ENCODE measurements around the gene SFT2D3. TPM values are rescaled to one million over a fixed set of nuclear protein-coding genes. Genes with fewer than 3 reads are reported as not detected.
A peak's percentile ranks its signal among the peaks of the same experiment; 100 is the strongest.

The SFT2D3 gene
- total RNA-seq, 2 donors from 2014 or later = 5.5 to 10.1 TPM

DNA sequence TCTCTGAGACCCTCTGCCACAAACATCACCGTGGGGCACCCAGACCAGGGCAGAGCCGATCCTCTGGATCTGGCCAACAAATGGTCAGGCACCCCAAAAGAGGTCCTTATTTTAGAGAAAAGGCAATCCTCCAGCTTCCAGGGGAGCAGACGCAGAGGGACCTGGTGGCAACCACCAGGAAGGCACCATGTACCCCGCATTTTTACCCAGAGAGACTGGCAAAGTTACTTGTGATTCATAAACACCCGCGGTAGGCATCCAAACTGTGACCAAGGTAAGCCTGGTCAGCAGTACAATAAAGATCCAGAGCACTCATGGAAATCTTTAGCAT lies 36.4 kb upstream of the SFT2D3 start:
- Histone ChIP-seq H3K36me3 (ENCODE audit: control insufficient read depth, insufficient read depth, low read length) (peaks cover 5% of the 10 kb centered on the region), H3K27me3 (ENCODE audit: control insufficient read depth, insufficient read depth, low read length, poor library complexity, severe bottlenecking) (peaks cover 17% of the 10 kb centered on the region), H3K9me3 (ENCODE audit: control insufficient read depth, low read length) (peaks cover 6% of the 10 kb centered on the region), H3K4me3 (ENCODE audit: low read length) (no peak overlapping the region), H3K9ac (ENCODE audit: extremely low read depth, low read length, poor library complexity, severe bottlenecking) (no peak overlapping the region), H3K4me1 (ENCODE audit: control insufficient read depth, insufficient read depth, low read length) (peaks cover 6% of the 10 kb centered on the region), H3K27ac (ENCODE audit: low read depth, low read length) (no peak overlapping the region)
- H3K27me3 Mint-ChIP-seq (ENCODE audit: insufficient read depth) = peaks cover 43% of the 10 kb centered on the region
- no peak overlapping the region for H3K27ac Mint-ChIP-seq
- peaks cover 4% of the 10 kb centered on the region for H3K9me3 Mint-ChIP-seq
- no peak for TF ChIP-seq CTCF (conservative IDR thresholded peaks at IDR 0.05)
- DNase-seq = no peak
- WGBS, 2 experiments (ENCODE audit: insufficient coverage in 1 of 2, insufficient read length in 1 of 2) = 96 to 100% methylated on average over 6 of the region's 6 CpGs
- peaks cover 4% of the 10 kb centered on the region for H3K36me3 Mint-ChIP-seq (ENCODE audit: low read depth)
- H3K4me1 Mint-ChIP-seq = peaks cover 20% of the 10 kb centered on the region
- peak overlapping the region; percentile 51 for H3K4me3 Mint-ChIP-seq

DNA sequence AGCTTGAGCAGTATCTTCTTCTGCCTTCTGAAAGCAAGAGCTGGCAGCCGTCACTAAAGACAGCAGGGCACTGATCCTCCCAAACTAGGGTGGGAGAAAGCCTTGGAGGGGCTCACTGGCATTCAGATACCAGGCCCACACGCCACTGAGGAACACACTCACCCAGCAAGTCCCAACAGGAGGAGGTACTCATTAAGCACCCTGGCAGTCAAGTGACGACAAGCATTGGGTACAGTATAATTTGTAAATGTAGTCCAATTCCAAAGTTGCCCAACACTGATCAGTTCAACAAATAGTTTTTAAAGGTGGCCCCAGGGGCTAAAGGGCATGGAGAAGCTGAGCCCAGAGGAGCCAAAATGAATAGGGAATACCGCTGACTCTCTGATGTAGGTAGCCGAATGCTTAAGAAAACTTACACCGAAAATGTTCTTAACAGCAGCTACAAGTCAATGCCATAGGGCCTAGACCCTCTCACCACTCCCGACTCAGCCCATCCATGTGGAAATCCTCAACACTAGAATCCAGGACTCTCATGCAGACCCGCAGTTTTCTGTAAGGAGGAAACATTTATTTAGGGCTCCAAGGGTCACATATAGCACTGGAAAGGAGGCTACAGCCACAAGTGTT lies 35.9 kb upstream of the SFT2D3 start:
- DNase-seq = peak; percentile 29
- Histone ChIP-seq H3K9me3 (ENCODE audit: control insufficient read depth, low read length) (peaks cover 2% of the 10 kb centered on the region), H3K27me3 (ENCODE audit: control insufficient read depth, insufficient read depth, low read length, poor library complexity, severe bottlenecking) (peaks cover 17% of the 10 kb centered on the region), H3K27ac (ENCODE audit: low read depth, low read length) (no peak overlapping the region), H3K4me1 (ENCODE audit: control insufficient read depth, insufficient read depth, low read length) (peaks cover 6% of the 10 kb centered on the region), H3K9ac (ENCODE audit: extremely low read depth, low read length, poor library complexity, severe bottlenecking) (no peak overlapping the region), H3K4me3 (ENCODE audit: low read length) (no peak overlapping the region), H3K36me3 (ENCODE audit: control insufficient read depth, insufficient read depth, low read length) (peaks cover 2% of the 10 kb centered on the region)
- peaks cover under 1% of the 10 kb centered on the region for H3K9me3 Mint-ChIP-seq
- no peak overlapping the region for H3K27ac Mint-ChIP-seq
- peaks cover 20% of the 10 kb centered on the region for H3K4me1 Mint-ChIP-seq
- H3K4me3 Mint-ChIP-seq = no peak overlapping the region
- H3K27me3 Mint-ChIP-seq (ENCODE audit: insufficient read depth) = peaks cover 47% of the 10 kb centered on the region
- 95 to 100% methylated on average over 8 of the region's 8 CpGs for WGBS, 2 experiments (ENCODE audit: insufficient coverage in 1 of 2, insufficient read length in 1 of 2)
- peaks cover 1% of the 10 kb centered on the region for H3K36me3 Mint-ChIP-seq (ENCODE audit: low read depth)
- no peak for TF ChIP-seq CTCF (conservative IDR thresholded peaks at IDR 0.05)

DNA sequence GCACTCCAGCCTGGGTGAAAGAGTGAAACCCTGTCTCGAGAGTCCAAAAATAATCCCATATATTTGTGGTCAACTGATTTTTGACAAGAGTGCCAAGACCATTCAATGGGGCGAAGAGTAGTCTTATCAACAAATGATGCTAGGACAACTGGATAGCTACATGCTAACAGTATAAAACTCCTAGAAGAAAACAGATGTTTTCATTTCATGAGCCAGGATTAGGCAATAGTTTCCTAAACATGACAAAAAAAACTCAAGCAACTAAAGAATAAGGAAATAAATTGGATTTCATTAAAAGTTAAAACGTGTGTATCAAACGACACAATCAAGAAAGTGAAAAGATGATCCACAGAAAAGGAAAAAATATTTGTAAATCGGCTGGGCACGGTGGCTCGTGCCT lies 32.2 kb upstream of the SFT2D3 start:
- no peaks in the 10 kb centered on the region for H3K9me3 ChIP-seq (ENCODE audit: control insufficient read depth, low read length)
- H3K4me3 Mint-ChIP-seq = no peak overlapping the region
- no peaks in the 10 kb centered on the region for H3K36me3 Mint-ChIP-seq (ENCODE audit: low read depth)
- no peak overlapping the region for H3K27ac ChIP-seq (ENCODE audit: low read depth, low read length)
- peaks cover 6% of the 10 kb centered on the region for H3K4me1 ChIP-seq (ENCODE audit: control insufficient read depth, insufficient read depth, low read length)
- no peak overlapping the region for H3K27ac Mint-ChIP-seq
- H3K4me1 Mint-ChIP-seq = peaks cover 12% of the 10 kb centered on the region
- no peak for DNase-seq
- 94 to 96% methylated on average over 7 of the region's 7 CpGs for WGBS, 2 experiments (ENCODE audit: insufficient coverage in 1 of 2, insufficient read length in 1 of 2)
- H3K4me3 ChIP-seq (ENCODE audit: low read length) = no peak overlapping the region
- no peaks in the 10 kb centered on the region for H3K9me3 Mint-ChIP-seq
- TF ChIP-seq CTCF (conservative IDR thresholded peaks at IDR 0.05) = no peak
- H3K36me3 ChIP-seq (ENCODE audit: control insufficient read depth, insufficient read depth, low read length) = no peaks in the 10 kb centered on the region
- H3K9ac ChIP-seq (ENCODE audit: extremely low read depth, low read length, poor library complexity, severe bottlenecking) = no peak overlapping the region
- peaks cover 29% of the 10 kb centered on the region for H3K27me3 ChIP-seq (ENCODE audit: control insufficient read depth, insufficient read depth, low read length, poor library complexity, severe bottlenecking)
- peaks cover 63% of the 10 kb centered on the region for H3K27me3 Mint-ChIP-seq (ENCODE audit: insufficient read depth)

Measured in endodermal cell (in vitro differentiated cells).